Measurements from ENCODE around the gene MTSS2.

Gene MTSS2

GRCh38 chr16:70685938-70686375 is at the start of gene MTSS2:
Gene MTSS2, minus strand, starts transcription at chr16:70686053. Its CDS starts 262 bp downstream, at chr16:70685791.
- peak; percentile 97 for DNase-seq (ENCODE audit: low read depth, low spot score)

- no peak for DNase-seq (ENCODE audit: low read depth, low spot score)
Observed at GRCh38 chr16:70735141-70735979, 49.5 kb upstream of the MTSS2 start.

- no peak for DNase-seq (ENCODE audit: low read depth, low spot score)
Observed at GRCh38 chr16:70734522-70735095, 48.8 kb upstream of the MTSS2 start.

GRCh38 chr16:70730944-70731343 is 45.1 kb upstream of the MTSS2 start:
- no peak for DNase-seq (ENCODE audit: low read depth, low spot score)

GRCh38 chr16:70730031-70730430 is 44.2 kb upstream of the MTSS2 start:
- DNase-seq (ENCODE audit: low read depth, low spot score), result no peak

GRCh38 chr16:70729292-70729691 is 43.4 kb upstream of the MTSS2 start:
- DNase-seq (ENCODE audit: low read depth, low spot score), result no peak

GRCh38 chr16:70728150-70728549 is 42.3 kb upstream of the MTSS2 start:
- no peak for DNase-seq (ENCODE audit: low read depth, low spot score)

- DNase-seq (ENCODE audit: low read depth, low spot score), result no peak
Observed at GRCh38 chr16:70726892-70727361, 41.1 kb upstream of the MTSS2 start.

- DNase-seq (ENCODE audit: low read depth, low spot score), result no peak
Observed at GRCh38 chr16:70725912-70726828, 40.3 kb upstream of the MTSS2 start.

- DNase-seq (ENCODE audit: low read depth, low spot score), result no peak
Observed at GRCh38 chr16:70725024-70725911, 39.4 kb upstream of the MTSS2 start.

GRCh38 chr16:70724146-70725023 is 38.5 kb upstream of the MTSS2 start:
- DNase-seq (ENCODE audit: low read depth, low spot score), result no peak

- DNase-seq (ENCODE audit: low read depth, low spot score), result no peak
Observed at GRCh38 chr16:70723740-70724145, 37.9 kb upstream of the MTSS2 start.

- no peak for DNase-seq (ENCODE audit: low read depth, low spot score)
Observed at GRCh38 chr16:70721202-70721963, 35.5 kb upstream of the MTSS2 start.

- no peak for DNase-seq (ENCODE audit: low read depth, low spot score)
Observed at GRCh38 chr16:70720425-70721201, 34.8 kb upstream of the MTSS2 start.

GRCh38 chr16:70717065-70717464 is 31.2 kb upstream of the MTSS2 start:
- DNase-seq (ENCODE audit: low read depth, low spot score), result no peak

GRCh38 chr16:70715860-70716357 is 30.1 kb upstream of the MTSS2 start:
- DNase-seq (ENCODE audit: low read depth, low spot score), result peak; percentile 85

- DNase-seq (ENCODE audit: low read depth, low spot score), result peak; percentile 97
Observed at GRCh38 chr16:70715055-70715858, 29.4 kb upstream of the MTSS2 start.

Data from astrocyte of the hippocampus (primary cell).